Testis (tissue), 2 donors: ENCODE measurements around the gene PIK3CB.

Experiments
- POLR2A ChIP-seq: fragments of 450-650 bp; IDR thresholded peaks from one replicate; pipeline ENCODE4 v1.6.1; 2017; ENCODE audit warnings: antibody characterized with exemption, mild to moderate bottlenecking, moderate library complexity
- TF ChIP-seq, protein P1 (sequence below), 3 experiments: fragments of 450-650 bp in 2 of 3; fragments of 200-600 bp in 1 of 3; sonication (generic) in 1 of 3; IDR thresholded peaks; one replicate each; pipeline ENCODE4 v1.5.1; 2016 to 2019; ENCODE audit warnings: antibody characterized with exemption in 3 of 3, mild to moderate bottlenecking in 2 of 3, moderate library complexity in 1 of 3

GRCh38 chr3:138682648-138683047, 152.1 kb downstream of the PIK3CB start:
- TF ChIP-seq, protein P1, sequence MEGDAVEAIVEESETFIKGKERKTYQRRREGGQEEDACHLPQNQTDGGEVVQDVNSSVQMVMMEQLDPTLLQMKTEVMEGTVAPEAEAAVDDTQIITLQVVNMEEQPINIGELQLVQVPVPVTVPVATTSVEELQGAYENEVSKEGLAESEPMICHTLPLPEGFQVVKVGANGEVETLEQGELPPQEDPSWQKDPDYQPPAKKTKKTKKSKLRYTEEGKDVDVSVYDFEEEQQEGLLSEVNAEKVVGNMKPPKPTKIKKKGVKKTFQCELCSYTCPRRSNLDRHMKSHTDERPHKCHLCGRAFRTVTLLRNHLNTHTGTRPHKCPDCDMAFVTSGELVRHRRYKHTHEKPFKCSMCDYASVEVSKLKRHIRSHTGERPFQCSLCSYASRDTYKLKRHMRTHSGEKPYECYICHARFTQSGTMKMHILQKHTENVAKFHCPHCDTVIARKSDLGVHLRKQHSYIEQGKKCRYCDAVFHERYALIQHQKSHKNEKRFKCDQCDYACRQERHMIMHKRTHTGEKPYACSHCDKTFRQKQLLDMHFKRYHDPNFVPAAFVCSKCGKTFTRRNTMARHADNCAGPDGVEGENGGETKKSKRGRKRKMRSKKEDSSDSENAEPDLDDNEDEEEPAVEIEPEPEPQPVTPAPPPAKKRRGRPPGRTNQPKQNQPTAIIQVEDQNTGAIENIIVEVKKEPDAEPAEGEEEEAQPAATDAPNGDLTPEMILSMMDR (IDR thresholded peaks at IDR 0.05): no peak
- no peak for TF ChIP-seq POLR2A
